ENCODE results near the gene KL. TPM values are rescaled to one million over a fixed set of nuclear protein-coding genes. Genes with fewer than 3 reads are reported as not detected.

Gene KL
- total and polyA plus RNA-seq, 10 of the 15 experiments (the other 5 are each of a cell fraction or from before 2014, with no cell fraction given) = 0.08 to 2.1 (median 1.4) TPM

DNA sequence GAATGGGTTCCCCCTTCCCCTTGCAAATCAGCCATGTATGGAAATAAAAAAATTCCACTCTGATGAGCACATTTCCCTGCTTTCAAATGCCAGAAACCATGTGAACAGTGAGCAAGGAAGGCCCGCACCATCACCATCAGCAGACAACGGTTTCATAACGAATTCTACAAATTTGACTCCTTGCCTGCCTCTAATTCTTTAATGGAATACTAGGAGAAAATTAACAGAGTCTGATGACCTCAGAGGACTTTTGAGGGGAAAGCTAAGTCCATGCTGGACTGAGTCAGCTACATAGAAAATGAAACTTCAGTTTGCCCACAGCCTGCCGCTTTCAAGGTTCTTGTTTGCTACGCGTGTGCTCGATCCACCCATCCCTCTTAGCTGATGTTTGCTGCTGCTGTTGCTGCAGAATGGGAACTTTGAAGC lies 46.7 kb upstream of the KL start:
- ChIA-PET CTCF (interaction anchor here (0.8 to 2.2 kb wide), 9 partner anchors 9 to 754 kb away, joined by 3 to 7 read pairs (median 3); no protein-coding TSS in a partner anchor), POLR2A (interaction anchor here (0.6 kb wide), 1 partner anchor 383 kb away, joined by 7 read pairs; the partner anchor contains the start of gene PDS5B), SMC1A (ENCODE audit: uncharacterized antibody, unreplicated experiment) (interaction anchor here (0.6 to 1.7 kb wide), 15 partner anchors 9 to 140 kb away, joined by 3 to 6 read pairs (median 3); no protein-coding TSS in a partner anchor), RAD21 (ENCODE audit: unreplicated experiment) (interaction anchor here (0.8 to 1.6 kb wide), 6 partner anchors 10 to 381 kb away, joined by 3 to 6 read pairs (median 4); no protein-coding TSS in a partner anchor)
- intact Hi-C loops (cut with micrococcal nuclease; ENCODE audit: unreplicated experiment) (no loop called here), in situ Hi-C loops (cut with MboI) (no loop called here)
- Histone ChIP-seq H2AFZ (ENCODE audit: control insufficient read depth, low read depth, low read length) (peak overlapping the region; percentile 38), H3K27ac (ENCODE audit: control insufficient read depth, insufficient read depth) (no peak overlapping the region), H3K79me2 (ENCODE audit: control insufficient read depth, insufficient read depth, low read length) (no peaks in the 10 kb centered on the region), H3K4me3 (no peak overlapping the region), H3K36me3 (ENCODE audit: control insufficient read depth in 2 of 2, insufficient read depth in 2 of 2, low read length in 1 of 2) (no peaks in the 10 kb centered on the region), H3K9ac (ENCODE audit: control insufficient read depth, insufficient read depth, low read length) (no peak overlapping the region), H3K27me3 (replicated peaks in 1 of 2; ENCODE audit: control insufficient read depth in 2 of 2, insufficient read depth in 2 of 2, low read length in 1 of 2) (no peaks in the 10 kb centered on the region), H3K4me2 (ENCODE audit: control insufficient read depth, insufficient read depth) (peak overlapping the region; percentile 40), H3K9me3 (replicated peaks; ENCODE audit: control insufficient read depth, insufficient read depth, low read length) (no peaks in the 10 kb centered on the region), H3K4me1 (ENCODE audit: control insufficient read depth, insufficient read depth, low read length) (no peaks in the 10 kb centered on the region), H4K20me1 (ENCODE audit: control insufficient read depth, insufficient read depth) (no peaks in the 10 kb centered on the region)
- no TSS peak for BruUV-seq (replicated peaks)
- peak; percentile 52 for FAIRE-seq
- peak; percentile 15 for DNase-seq (ENCODE audit: low read depth, low spot score)
- 19% methylated on average over 7 of the region's 7 CpGs for WGBS (ENCODE audit: insufficient coverage, insufficient replicate concordance, low lambda C conversion rate, missing lambda C conversion rate)
- peak; percentile 98 for ATAC-seq
- TF ChIP-seq ATF7 (IDR thresholded peaks at IDR 0.05; ENCODE audit: low read depth) (peak; percentile 31; the same call in 1 of the 2 replicates), SIN3A (IDR thresholded peaks at IDR 0.05; ENCODE audit: low read depth, low read length) (no peak), TCF3 (IDR thresholded peaks at IDR 0.05; ENCODE audit: borderline replicate concordance, insufficient read depth, low read depth, low read length) (no peak), CHD2 (IDR thresholded peaks at IDR 0.05; ENCODE audit: borderline replicate concordance, low read depth, low read length) (no peak), RFX5 (IDR thresholded peaks at IDR 0.05; ENCODE audit: low read depth, low read length) (no peak), LARP7 (IDR thresholded peaks at IDR 0.05) (no peak), IKZF2 (IDR thresholded peaks at IDR 0.05) (peak; percentile 22 to 35; a peak in 2 of 4 replicates), SIX5 (IDR thresholded peaks at IDR 0.05; ENCODE audit: low read depth, low read length, severe bottlenecking) (no peak), STAT3 (IDR thresholded peaks at IDR 0.05; ENCODE audit: low read depth, low read length) (no peak), JUNB (IDR thresholded peaks at IDR 0.05) (peak; percentile 22; the same call in 1 of the 2 replicates), SMC3 (IDR thresholded peaks at IDR 0.05; ENCODE audit: borderline replicate concordance, low read length) (no peak), NFIC (IDR thresholded peaks at IDR 0.05; ENCODE audit: low read depth, low read length) (peak; percentile 51; the same call in 1 of the 2 replicates), CREM (IDR thresholded peaks at IDR 0.05; ENCODE audit: low read depth) (peak; percentile 24; the same call in 1 of the 2 replicates), SMARCA5 (IDR thresholded peaks at IDR 0.05) (no peak), EED (IDR thresholded peaks at IDR 0.05; ENCODE audit: low read depth) (peak; percentile 43), TBL1XR1 (IDR thresholded peaks at IDR 0.05; ENCODE audit: low read depth, low read length) (no peak), IKZF1 (conservative IDR thresholded peaks at IDR 0.05) (peak; percentile 53), RUNX3 (IDR thresholded peaks at IDR 0.05; ENCODE audit: low read length) (peak; percentile 43; the same call in 1 of the 2 replicates)
- TF ChIP-seq, protein P1, sequence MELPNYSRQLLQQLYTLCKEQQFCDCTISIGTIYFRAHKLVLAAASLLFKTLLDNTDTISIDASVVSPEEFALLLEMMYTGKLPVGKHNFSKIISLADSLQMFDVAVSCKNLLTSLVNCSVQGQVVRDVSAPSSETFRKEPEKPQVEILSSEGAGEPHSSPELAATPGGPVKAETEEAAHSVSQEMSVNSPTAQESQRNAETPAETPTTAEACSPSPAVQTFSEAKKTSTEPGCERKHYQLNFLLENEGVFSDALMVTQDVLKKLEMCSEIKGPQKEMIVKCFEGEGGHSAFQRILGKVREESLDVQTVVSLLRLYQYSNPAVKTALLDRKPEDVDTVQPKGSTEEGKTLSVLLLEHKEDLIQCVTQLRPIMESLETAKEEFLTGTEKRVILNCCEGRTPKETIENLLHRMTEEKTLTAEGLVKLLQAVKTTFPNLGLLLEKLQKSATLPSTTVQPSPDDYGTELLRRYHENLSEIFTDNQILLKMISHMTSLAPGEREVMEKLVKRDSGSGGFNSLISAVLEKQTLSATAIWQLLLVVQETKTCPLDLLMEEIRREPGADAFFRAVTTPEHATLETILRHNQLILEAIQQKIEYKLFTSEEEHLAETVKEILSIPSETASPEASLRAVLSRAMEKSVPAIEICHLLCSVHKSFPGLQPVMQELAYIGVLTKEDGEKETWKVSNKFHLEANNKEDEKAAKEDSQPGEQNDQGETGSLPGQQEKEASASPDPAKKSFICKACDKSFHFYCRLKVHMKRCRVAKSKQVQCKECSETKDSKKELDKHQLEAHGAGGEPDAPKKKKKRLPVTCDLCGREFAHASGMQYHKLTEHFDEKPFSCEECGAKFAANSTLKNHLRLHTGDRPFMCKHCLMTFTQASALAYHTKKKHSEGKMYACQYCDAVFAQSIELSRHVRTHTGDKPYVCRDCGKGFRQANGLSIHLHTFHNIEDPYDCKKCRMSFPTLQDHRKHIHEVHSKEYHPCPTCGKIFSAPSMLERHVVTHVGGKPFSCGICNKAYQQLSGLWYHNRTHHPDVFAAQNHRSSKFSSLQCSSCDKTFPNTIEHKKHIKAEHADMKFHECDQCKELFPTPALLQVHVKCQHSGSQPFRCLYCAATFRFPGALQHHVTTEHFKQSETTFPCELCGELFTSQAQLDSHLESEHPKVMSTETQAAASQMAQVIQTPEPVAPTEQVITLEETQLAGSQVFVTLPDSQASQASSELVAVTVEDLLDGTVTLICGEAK (IDR thresholded peaks at IDR 0.05; ENCODE audit: borderline replicate concordance) = no peak
- TF ChIP-seq, protein P2, sequence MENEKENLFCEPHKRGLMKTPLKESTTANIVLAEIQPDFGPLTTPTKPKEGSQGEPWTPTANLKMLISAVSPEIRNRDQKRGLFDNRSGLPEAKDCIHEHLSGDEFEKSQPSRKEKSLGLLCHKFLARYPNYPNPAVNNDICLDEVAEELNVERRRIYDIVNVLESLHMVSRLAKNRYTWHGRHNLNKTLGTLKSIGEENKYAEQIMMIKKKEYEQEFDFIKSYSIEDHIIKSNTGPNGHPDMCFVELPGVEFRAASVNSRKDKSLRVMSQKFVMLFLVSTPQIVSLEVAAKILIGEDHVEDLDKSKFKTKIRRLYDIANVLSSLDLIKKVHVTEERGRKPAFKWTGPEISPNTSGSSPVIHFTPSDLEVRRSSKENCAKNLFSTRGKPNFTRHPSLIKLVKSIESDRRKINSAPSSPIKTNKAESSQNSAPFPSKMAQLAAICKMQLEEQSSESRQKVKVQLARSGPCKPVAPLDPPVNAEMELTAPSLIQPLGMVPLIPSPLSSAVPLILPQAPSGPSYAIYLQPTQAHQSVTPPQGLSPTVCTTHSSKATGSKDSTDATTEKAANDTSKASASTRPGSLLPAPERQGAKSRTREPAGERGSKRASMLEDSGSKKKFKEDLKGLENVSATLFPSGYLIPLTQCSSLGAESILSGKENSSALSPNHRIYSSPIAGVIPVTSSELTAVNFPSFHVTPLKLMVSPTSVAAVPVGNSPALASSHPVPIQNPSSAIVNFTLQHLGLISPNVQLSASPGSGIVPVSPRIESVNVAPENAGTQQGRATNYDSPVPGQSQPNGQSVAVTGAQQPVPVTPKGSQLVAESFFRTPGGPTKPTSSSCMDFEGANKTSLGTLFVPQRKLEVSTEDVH (IDR thresholded peaks at IDR 0.05; ENCODE audit: low read depth, partially characterized antibody) = no peak

All from GM12878 (cell line).